HepG2 (cell line): ENCODE measurements around the gene P2RX7. TPM values are rescaled to one million over a fixed set of nuclear protein-coding genes. Genes with fewer than 3 reads are reported as not detected.
A peak's percentile ranks its signal among the peaks of the same experiment; 100 is the strongest.

ENCODE experiments used
- ATF7 ChIP-seq, 2 experiments: fragments of 450-650 bp in 1 of 2; sonication (generic) in 1 of 2; formaldehyde crosslinking in 1 of 2; IDR thresholded peaks; 2 replicates each; pipeline versions ENCODE4 v1.4.0 to v1.6.1; 2016 to 2020; ENCODE audit warnings: antibody characterized with exemption in 1 of 2, mild to moderate bottlenecking in 1 of 2, missing genetic modification reagents in 1 of 2
- EP300 ChIP-seq, 3 experiments: sonication (generic) in 1 of 3; formaldehyde crosslinking in 1 of 3; IDR thresholded peaks; 2 replicates each; pipeline versions ENCODE4 v1.5.1 to v1.6.1; 2011 to 2020; ENCODE audit warnings: low read depth in 2 of 3, low read length in 2 of 3, borderline replicate concordance in 1 of 3, improper control_type of control experiment in 1 of 3, mild to moderate bottlenecking in 1 of 3, missing genetic modification reagents in 1 of 3, moderate library complexity in 1 of 3
- FOXA3 ChIP-seq: IDR thresholded peaks from 2 replicates; pipeline ENCODE4 v1.6.1; 2016; ENCODE audit warnings: missing genetic modification reagents, missing compliant biosample characterization
- GATAD2A ChIP-seq: IDR thresholded peaks from 2 replicates; pipeline ENCODE4 v1.6.1; 2016
- GPN1 ChIP-seq: sonication (generic); formaldehyde crosslinking; IDR thresholded peaks from 2 replicates; pipeline ENCODE4 v1.5.1; 2020; ENCODE audit warnings: missing genetic modification reagents, borderline replicate concordance
- IKZF4 ChIP-seq: sonication (generic); formaldehyde crosslinking; IDR thresholded peaks from 2 replicates; pipeline ENCODE4 v1.5.1; 2020; ENCODE audit warnings: borderline replicate concordance, mild to moderate bottlenecking, low read depth, missing genetic modification reagents; ENCODE audit errors: not compliant biosample characterization
- IRF1 ChIP-seq: sonication (generic); formaldehyde crosslinking; IDR thresholded peaks from 2 replicates; pipeline ENCODE4 v1.4.0; 2020; ENCODE audit warnings: low read depth, mild to moderate bottlenecking, missing genetic modification reagents
- IRF2 ChIP-seq: IDR thresholded peaks from 2 replicates; pipeline ENCODE4 v1.6.1; 2018; ENCODE audit warnings: missing genetic modification reagents, missing compliant biosample characterization
- KAT8 ChIP-seq: IDR thresholded peaks from 2 replicates; pipeline ENCODE4 v1.6.1; 2016; ENCODE audit warnings: missing genetic modification reagents, missing compliant biosample characterization
- MEIS2 ChIP-seq: sonication (generic); formaldehyde crosslinking; IDR thresholded peaks from 2 replicates; pipeline ENCODE4 v1.9.0; 2021; ENCODE audit warnings: mild to moderate bottlenecking, missing genetic modification reagents
- MTF1 ChIP-seq: sonication (generic); formaldehyde crosslinking; IDR thresholded peaks from 2 replicates; pipeline ENCODE4 v1.5.0; 2020; ENCODE audit warnings: missing genetic modification reagents
- NR2F2 ChIP-seq: IDR thresholded peaks from 2 replicates; pipeline ENCODE4 v1.6.1; 2012; ENCODE audit warnings: low read depth, inconsistent platforms, borderline replicate concordance
- PITX1 ChIP-seq: sonication (generic); formaldehyde crosslinking; IDR thresholded peaks from 2 replicates; pipeline ENCODE4 v1.5.1; 2020; ENCODE audit warnings: mild to moderate bottlenecking, missing genetic modification reagents
- REPIN1 ChIP-seq: sonication (generic); formaldehyde crosslinking; IDR thresholded peaks from 2 replicates; pipeline ENCODE4 v1.8.0; 2022; ENCODE audit warnings: missing genetic modification reagents, low read depth, mild to moderate bottlenecking, borderline replicate concordance
- TARDBP ChIP-seq: sonication (generic); formaldehyde crosslinking; IDR thresholded peaks from 2 replicates; pipeline ENCODE4 v1.8.0; 2022; ENCODE audit warnings: mild to moderate bottlenecking, missing genetic modification reagents
- TBL1XR1 ChIP-seq: fragments of 150-350 bp; IDR thresholded peaks from 2 replicates; pipeline ENCODE4 v1.6.1; 2014; ENCODE audit warnings: borderline replicate concordance, low read length; ENCODE audit not compliant: partially characterized antibody
- TCF12 ChIP-seq, 2 experiments: fragments of 450-650 bp in 1 of 2; sonication (generic) in 1 of 2; formaldehyde crosslinking in 1 of 2; IDR thresholded peaks; 2 replicates each; pipeline versions ENCODE4 v1.6.1 to v1.8.0; 2017 to 2022; ENCODE audit warnings: antibody characterized with exemption in 1 of 2, mild to moderate bottlenecking in 1 of 2, missing genetic modification reagents in 1 of 2, moderate library complexity in 1 of 2
- TOPORS ChIP-seq: sonication (generic); formaldehyde crosslinking; IDR thresholded peaks from 2 replicates; pipeline ENCODE4 v1.8.0; 2023; ENCODE audit warnings: mild to moderate bottlenecking, missing genetic modification reagents
- ZBTB1 ChIP-seq: sonication (generic); formaldehyde crosslinking; IDR thresholded peaks from 2 replicates; pipeline ENCODE4 v1.4.0; 2020; ENCODE audit warnings: missing genetic modification reagents, borderline replicate concordance
- ZFX ChIP-seq: sonication (generic); formaldehyde crosslinking; IDR thresholded peaks from 2 replicates; pipeline ENCODE4 v1.4.0; 2020; ENCODE audit warnings: mild to moderate bottlenecking, low read depth, missing genetic modification reagents, moderate library complexity
- ZNF451 ChIP-seq: sonication (generic); formaldehyde crosslinking; IDR thresholded peaks from 2 replicates; pipeline ENCODE4 v1.5.0; 2020; ENCODE audit warnings: mild to moderate bottlenecking, missing genetic modification reagents
- ZNF703 ChIP-seq: sonication (generic); formaldehyde crosslinking; IDR thresholded peaks from 2 replicates; pipeline ENCODE4 v1.5.1; 2020; ENCODE audit warnings: missing genetic modification reagents, mild to moderate bottlenecking, moderate library complexity, borderline replicate concordance
- ZNF773 ChIP-seq: sonication (generic); formaldehyde crosslinking; IDR thresholded peaks from 2 replicates; pipeline ENCODE4 v1.4.0; 2020; ENCODE audit warnings: missing genetic modification reagents, borderline replicate concordance
- ZNF788 ChIP-seq: sonication (generic); formaldehyde crosslinking; IDR thresholded peaks from 2 replicates; pipeline ENCODE4 v1.5.0; 2020; ENCODE audit warnings: mild to moderate bottlenecking, missing genetic modification reagents, borderline replicate concordance
- polyA plus RNA-seq, 8 experiments: library from polyadenylated mRNA; depleted of rRNA in 3 of 8; stranded (reverse) in 7 of 8; unstranded in 1 of 8; fragments of >200 nt; fragmentation: Illumina TruSeq in 4 of 8; extraction: Trizol in 4 of 8; gene quantifications; 2 replicates each; pipeline versions ENCODE4 v1.2.1 to v1.2.3, GENCODE V29; 2011 to 2016; ENCODE audit warnings: low read depth in 4 of 8, missing spikeins in 1 of 8, mixed read lengths in 1 of 8; ENCODE audit not compliant: insufficient read depth in 1 of 8
- total RNA-seq, 5 experiments: library from RNA; depleted of rRNA; stranded (reverse); fragments of >200 nt; fragmentation: Illumina TruSeq; extraction: Trizol; gene quantifications; 2 replicates each; pipeline ENCODE4 v1.2.3, GENCODE V29; 2016; ENCODE audit warnings: low read depth in 1 of 5
- TF ChIP-seq, protein P1 (sequence below): sonication (generic); formaldehyde crosslinking; IDR thresholded peaks from 2 replicates; pipeline ENCODE4 v1.5.0; 2020; ENCODE audit warnings: missing genetic modification reagents
- TF ChIP-seq, protein P2 (sequence below): IDR thresholded peaks from 2 replicates; pipeline ENCODE4 v1.6.1; 2016; ENCODE audit warnings: mild to moderate bottlenecking

P2RX7 gene
- total and polyA plus RNA-seq, 2 of the 13 experiments (the other 11 are each of a cell fraction or from before 2014, with no cell fraction given) = 0.13 to 0.73 TPM

GRCh38 chr12:121089031-121089812 is 43.5 kb upstream of the P2RX7 start (continued):
- TF ChIP-seq, protein P1, sequence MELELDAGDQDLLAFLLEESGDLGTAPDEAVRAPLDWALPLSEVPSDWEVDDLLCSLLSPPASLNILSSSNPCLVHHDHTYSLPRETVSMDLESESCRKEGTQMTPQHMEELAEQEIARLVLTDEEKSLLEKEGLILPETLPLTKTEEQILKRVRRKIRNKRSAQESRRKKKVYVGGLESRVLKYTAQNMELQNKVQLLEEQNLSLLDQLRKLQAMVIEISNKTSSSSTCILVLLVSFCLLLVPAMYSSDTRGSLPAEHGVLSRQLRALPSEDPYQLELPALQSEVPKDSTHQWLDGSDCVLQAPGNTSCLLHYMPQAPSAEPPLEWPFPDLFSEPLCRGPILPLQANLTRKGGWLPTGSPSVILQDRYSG (CRISPR knock-in tag) = no peak
- TF ChIP-seq PITX1 (CRISPR knock-in tag) (peak; percentile 39; the same call in 1 of the 2 replicates), MTF1 (CRISPR knock-in tag) (no peak), EP300 (IDR thresholded peaks at IDR 0.05; ENCODE audit: low read depth in 2 of 2, low read length in 2 of 2) (peak in 1 of 2 experiments; percentile 54; a peak in 2 of 4 replicates), EP300 (CRISPR knock-in tag; IDR thresholded peaks at IDR 0.05; ENCODE audit: borderline replicate concordance) (no peak), REPIN1 (CRISPR knock-in tag) (peak; percentile 70; the same call in 1 of the 2 replicates), IRF1 (no peak), ATF7 (IDR thresholded peaks at IDR 0.05) (no peak), ATF7 (CRISPR knock-in tag; IDR thresholded peaks at IDR 0.05) (no peak), IRF2 (CRISPR knock-in tag) (peak; percentile 40; the same call in 1 of the 2 replicates), ZFX (CRISPR knock-in tag) (peak; percentile 46; the same call in 1 of the 2 replicates), ZNF773 (no peak), TOPORS (CRISPR knock-in tag) (peak; percentile 77; the same call in 1 of the 2 replicates), NR2F2 (peak; percentile 65; the same call in 1 of the 2 replicates), TARDBP (CRISPR knock-in tag) (peak; percentile 65), KAT8 (peak; percentile 45; the same call in 1 of the 2 replicates), ZNF788 (CRISPR knock-in tag) (no peak; the same call in 1 of the 2 replicates), ZNF703 (CRISPR knock-in tag) (no peak), GATAD2A (peak; percentile 68), ZBTB1 (no peak), ZNF451 (CRISPR knock-in tag) (no peak; the same call in 1 of the 2 replicates), IKZF4 (CRISPR knock-in tag) (no peak), GPN1 (CRISPR knock-in tag) (no peak), TBL1XR1 (peak; percentile 98), FOXA3 (peak; percentile 23; the same call in 1 of the 2 replicates), MEIS2 (peak; percentile 45; the same call in 1 of the 2 replicates), TCF12 (IDR thresholded peaks at IDR 0.05) (no peak), TCF12 (CRISPR knock-in tag; IDR thresholded peaks at IDR 0.05) (0 out of 2 replicates have a peak, but pooled peaks have one; percentile 31)
- TF ChIP-seq, protein P2, sequence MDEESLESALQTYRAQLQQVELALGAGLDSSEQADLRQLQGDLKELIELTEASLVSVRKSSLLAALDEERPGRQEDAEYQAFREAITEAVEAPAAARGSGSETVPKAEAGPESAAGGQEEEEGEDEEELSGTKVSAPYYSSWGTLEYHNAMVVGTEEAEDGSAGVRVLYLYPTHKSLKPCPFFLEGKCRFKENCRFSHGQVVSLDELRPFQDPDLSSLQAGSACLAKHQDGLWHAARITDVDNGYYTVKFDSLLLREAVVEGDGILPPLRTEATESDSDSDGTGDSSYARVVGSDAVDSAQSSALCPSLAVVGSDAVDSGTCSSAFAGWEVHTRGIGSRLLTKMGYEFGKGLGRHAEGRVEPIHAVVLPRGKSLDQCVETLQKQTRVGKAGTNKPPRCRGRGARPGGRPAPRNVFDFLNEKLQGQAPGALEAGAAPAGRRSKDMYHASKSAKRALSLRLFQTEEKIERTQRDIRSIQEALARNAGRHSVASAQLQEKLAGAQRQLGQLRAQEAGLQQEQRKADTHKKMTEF = 0 out of 2 replicates have a peak, but pooled peaks have one; percentile 38
